GM12801 (cell line): ENCODE results near the gene C22orf31.

Source experiments
- CTCF ChIP-seq: IDR thresholded peaks from one replicate; pipeline ENCODE4 v1.5.1; 2011; ENCODE audit warnings: control low read depth; ENCODE audit not compliant: insufficient read length; ENCODE audit errors: extremely low read depth

Gene C22orf31

DNA sequence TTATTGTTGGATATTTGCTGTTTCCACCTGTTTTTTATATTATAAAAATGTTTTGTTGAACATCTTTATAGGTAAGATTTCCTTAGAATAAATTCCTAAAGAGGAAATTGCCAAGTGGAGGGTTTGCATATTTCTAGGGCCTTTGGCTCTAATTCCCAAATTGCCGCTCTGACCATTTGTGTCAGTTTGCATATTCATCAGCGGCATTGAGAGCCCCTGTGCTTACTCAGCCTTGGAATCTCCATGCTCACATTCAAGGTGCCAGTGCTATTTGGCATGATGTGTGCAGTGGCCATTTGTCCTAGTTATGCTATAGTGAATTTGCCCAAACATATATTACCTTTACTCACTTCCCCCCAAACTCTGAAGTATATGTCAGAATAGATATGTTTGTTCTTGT lies 36.7 kb upstream of the C22orf31 start:
- TF ChIP-seq CTCF: no peak

DNA sequence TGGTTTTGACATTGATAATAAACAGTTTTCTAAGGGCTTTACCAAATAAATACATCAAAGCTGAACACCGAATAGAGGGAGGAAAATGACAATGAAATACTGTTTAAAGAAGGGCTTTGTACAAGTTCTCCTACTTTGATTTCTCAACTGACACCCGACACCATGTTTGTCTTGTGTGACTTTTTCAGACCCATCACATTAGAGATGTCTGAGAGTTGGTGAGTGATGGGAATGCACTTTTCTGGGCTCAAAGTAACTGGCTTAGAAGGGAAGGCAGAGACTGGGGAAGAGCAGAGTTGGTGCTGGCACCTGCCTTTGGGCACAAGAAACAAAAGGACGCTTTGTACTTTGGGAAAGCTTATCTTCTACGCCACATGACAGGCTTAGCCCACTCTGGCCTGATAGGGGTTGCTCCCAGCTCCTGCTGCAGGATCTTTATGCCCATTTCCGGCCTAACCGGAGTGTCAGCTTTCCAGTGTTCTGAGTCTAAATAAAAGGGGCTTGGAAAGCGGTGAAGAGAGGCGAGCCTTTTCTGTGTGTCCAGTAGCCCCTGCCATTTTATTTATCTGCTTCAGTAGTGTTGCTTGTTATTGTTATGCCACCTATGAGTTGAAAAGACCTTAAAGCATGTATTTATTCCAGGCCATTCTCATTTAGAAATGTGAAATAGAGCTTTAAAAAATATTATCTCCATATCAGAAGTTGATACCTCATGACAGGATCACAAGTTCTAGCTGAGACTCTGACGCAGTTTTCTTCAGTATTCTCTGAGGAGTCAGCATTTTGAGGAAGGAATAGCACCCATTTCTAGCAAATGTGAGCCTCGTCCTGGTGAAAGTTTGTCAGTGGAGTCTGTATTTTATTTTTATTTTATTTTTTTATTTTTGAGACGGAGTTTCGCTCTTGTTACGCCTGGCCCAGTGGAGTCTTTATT lies 35.4 kb upstream of the C22orf31 start:
- no peak for TF ChIP-seq CTCF

GRCh38 chr22:29095459-29095858 lies 33.8 kb upstream of the C22orf31 start:
- no peak for TF ChIP-seq CTCF

GRCh38 chr22:29093501-29094300 lies 32.1 kb upstream of the C22orf31 start:
- no peak for TF ChIP-seq CTCF

DNA sequence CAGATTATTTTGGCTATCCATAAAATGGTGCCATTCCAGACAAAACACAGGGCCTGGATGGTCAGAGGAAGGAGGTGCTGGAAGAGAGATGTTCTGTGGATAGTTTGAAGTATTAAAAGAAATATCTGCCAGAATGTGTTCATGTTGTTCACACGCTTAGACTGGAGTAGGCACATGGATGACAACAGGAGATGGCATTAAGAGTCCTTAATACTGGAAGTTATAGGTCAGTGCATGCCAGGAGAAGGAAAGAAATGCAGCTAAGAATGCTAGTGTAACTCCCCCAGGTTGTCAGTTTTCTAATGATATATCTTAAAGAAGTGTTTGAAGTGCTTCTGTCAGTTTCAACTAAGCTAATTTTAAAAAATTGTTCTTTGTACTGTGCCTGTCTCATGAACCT lies 31.4 kb upstream of the C22orf31 start:
- TF ChIP-seq CTCF: no peak

DNA sequence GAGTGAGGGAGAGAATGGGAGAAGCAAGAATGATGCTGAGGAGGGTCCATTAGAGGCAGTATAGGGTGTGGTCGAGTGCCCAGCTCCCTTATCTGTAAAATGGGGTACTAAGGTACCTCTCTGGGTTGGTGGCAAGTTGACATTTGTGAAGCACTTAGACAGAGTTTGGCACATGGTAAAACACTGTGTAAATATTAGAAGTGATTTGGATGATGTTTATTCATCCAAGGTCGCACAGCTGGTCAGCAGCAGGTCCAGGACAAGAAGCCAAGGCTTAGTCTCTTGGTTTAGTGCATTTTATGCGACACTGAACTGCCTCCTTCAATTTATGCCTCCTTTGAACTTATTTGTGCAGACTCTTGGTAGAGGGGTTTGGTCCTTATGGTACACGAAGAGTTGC lies 30.6 kb upstream of the C22orf31 start:
- no peak for TF ChIP-seq CTCF

GRCh38 chr22:29090039-29090438 lies 28.4 kb upstream of the C22orf31 start:
- no peak for TF ChIP-seq CTCF
